Fibroblast of peridontal ligament (primary cell): Measurements from ENCODE around the gene PPFIBP1.

Experiments used
- DNase-seq: peaks from one replicate; pipeline ENCODE4 v3.0.0-alpha.2; 2010; ENCODE audit errors: extremely low read depth

Gene PPFIBP1

GRCh38 chr12:27665704-27666103, 141.7 kb downstream of the PPFIBP1 start:
- no peak for DNase-seq

DNA sequence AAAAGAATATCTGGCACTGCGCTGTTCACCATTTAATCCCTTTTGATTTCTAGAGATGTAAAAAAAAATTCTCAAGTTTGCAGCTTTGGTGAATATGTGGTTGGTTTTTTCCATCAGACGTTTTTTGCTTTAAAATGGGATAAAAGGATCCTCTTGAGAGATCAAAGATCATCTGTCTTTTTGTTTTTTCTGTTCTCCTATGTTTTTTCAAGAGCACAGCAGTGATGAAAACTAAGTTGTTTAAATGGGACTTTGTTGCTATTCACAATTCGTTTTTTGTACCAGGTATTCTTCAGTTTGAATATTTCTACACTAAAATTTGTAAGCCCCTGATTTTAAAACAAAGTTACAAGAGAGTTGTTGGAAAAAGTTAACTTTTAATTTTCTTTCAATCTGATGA, 142.5 kb downstream of the PPFIBP1 start:
- no peak for DNase-seq

GRCh38 chr12:27667540-27667939, 143.5 kb downstream of the PPFIBP1 start:
- peak; percentile 93 for DNase-seq

DNA sequence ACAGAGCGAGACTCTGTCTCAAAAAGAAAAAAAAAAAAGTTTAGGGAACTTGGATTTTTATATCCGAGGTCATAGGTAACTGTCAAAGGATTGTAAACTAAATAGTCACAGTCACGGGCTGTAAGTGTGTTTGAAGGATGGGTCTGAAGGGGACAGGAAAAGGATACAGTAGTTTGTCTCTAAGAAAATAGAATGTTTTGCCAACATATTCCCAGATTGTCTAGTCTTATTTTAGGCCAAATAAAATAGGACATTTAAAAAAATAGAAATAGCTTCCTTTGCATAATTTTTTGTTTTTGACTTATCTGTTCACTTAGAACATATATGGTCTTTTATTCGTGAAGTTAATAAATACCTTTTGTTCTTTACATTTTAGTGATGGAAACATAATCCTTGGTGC, 148.0 kb downstream of the PPFIBP1 start:
- DNase-seq = no peak

GRCh38 chr12:27672643-27673042, 148.6 kb downstream of the PPFIBP1 start:
- DNase-seq = peak; percentile 58

GRCh38 chr12:27673101-27673718, 149.2 kb downstream of the PPFIBP1 start:
- no peak for DNase-seq

GRCh38 chr12:27674989-27675388, 151.0 kb downstream of the PPFIBP1 start:
- no peak for DNase-seq

- no peak for DNase-seq
These were observed 156.6 kb downstream of the PPFIBP1 start for GRCh38 chr12:27680619-27681018.

- peak; percentile 79 for DNase-seq
These were observed 158.5 kb downstream of the PPFIBP1 start for GRCh38 chr12:27682534-27682933.

GRCh38 chr12:27685274-27685673, 161.3 kb downstream of the PPFIBP1 start:
- DNase-seq = no peak

DNA sequence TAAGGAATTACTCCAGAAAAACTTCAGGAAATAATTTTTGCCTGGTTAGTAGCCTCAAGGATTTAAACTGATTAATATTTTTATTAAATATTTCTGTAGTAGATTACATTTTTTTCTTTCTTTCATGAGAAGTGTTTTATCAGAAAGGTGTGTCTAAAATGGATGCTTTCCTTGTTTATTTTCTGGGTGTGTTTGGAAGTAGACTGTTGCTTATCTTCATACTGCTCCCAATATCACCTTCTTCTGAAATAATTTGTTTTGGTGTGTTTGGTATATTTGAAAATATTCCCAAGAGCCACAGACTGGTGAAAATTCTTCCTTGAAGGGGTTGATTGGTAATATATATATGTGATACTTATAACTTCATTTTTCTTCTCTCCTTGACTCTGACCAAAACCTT, 162.1 kb downstream of the PPFIBP1 start:
- no peak for DNase-seq

DNA sequence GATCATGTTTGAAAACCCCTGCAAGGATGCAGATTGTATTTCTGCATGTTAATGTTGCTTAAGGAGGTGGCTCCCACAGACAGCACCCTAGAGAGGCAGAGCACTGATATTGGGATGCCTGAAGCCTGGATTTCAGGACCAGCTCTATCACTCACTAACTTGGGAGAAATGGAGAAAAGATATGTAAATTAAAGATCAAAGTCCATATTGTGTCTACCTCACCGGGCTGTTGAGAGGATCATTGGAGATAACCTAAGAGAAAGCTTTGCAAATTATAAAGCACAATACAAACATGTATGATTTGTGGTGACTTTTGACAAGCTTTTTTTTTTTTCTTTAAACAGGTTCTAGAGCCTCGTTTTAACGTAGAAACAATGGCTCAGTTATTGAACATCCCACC, 164.7 kb downstream of the PPFIBP1 start:
- DNase-seq = no peak

- DNase-seq = no peak
These were observed 165.7 kb downstream of the PPFIBP1 start for GRCh38 chr12:27689558-27690180.

DNA sequence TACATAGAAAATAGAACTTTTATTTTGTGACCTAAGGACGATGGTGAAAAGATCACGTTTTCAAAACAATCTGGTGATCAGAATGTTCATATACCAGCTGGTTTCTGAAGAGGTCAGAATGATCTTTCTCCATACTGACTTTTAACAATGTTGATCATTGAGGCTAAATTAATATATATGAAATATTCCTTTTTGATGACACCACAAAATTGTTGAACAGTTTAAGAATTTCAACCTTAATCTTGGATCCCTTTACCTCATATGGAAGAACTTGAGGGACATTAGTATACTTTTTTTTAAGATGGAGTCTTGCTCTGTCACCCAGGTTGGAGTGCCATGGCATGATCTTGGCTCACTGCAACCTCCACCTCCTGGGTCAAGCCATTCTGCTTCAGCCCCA, 169.4 kb downstream of the PPFIBP1 start:
- DNase-seq = no peak

DNA sequence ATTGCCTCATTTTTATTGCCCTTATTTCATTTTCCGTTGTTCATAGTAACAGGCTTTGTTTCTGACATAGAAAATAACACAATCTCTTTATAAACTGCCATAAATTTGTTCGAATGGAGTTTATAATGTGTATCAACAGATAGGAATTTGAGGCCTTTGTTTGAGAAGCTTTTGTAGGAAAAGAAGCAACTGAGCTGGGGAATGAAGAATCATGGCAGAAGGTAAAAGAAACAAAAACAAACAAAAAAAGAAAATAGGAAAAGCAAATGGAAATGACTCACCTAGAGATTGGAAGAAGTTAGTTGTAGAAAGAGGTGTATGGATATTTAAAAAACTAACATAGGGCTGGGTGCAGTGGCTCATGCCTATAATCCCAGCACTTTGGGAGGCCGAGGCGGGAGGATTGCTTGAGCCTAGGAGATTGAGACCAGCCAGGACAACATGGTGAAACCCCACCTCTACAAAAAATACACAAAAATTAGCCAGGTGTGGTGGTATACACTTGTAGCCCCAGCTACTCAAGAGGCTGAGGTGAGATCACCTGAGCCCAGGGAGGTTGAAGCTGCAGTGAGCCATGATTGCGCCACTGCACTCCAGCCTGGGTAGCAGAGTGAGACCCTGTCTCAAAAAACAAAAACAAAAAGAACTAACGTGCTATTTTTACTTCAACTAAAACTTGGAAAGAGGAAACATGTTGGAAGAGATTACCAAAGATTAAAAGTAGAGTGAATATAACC, 171.7 kb downstream of the PPFIBP1 start:
- no peak for DNase-seq

- DNase-seq = no peak
These were observed 172.3 kb downstream of the PPFIBP1 start, which contains the start of gene REP15 for GRCh38 chr12:27696293-27696652. Gene REP15 (plus strand): TSS chr12:27696447. CDS start chr12:27696563, 116 bp downstream.

DNA sequence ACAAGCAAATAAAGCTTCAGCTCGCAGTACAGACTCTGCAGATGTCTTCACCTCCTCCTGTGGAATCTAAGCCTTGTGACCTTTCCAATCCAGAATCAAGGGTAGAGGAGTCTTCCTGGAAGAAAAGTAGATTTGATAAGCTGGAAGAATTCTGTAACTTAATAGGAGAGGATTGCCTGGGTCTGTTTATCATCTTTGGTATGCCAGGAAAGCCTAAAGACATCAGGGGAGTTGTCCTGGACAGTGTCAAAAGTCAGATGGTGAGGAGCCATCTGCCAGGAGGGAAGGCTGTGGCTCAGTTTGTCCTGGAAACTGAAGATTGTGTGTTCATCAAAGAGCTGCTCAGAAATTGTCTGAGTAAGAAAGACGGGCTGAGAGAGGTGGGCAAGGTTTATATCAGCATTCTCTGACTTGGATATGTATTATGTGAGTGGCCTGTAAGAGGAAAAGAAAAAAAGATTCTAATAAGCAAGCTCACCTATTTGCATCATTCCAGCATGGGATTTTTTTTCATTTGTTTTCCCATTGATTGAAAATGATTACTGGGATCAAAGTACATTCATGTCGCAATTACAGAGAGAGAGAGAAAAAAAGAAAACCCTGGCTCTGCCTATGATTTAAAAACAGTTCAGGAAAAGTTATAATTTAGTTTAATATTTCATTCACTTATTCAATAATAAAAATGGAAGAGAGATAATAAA, 173.0 kb downstream of the PPFIBP1 start:
- DNase-seq = no peak

GRCh38 chr12:27703720-27704452, 179.9 kb downstream of the PPFIBP1 start:
- peak; percentile 99 for DNase-seq

GRCh38 chr12:27705263-27705662, 181.3 kb downstream of the PPFIBP1 start:
- no peak for DNase-seq

DNA sequence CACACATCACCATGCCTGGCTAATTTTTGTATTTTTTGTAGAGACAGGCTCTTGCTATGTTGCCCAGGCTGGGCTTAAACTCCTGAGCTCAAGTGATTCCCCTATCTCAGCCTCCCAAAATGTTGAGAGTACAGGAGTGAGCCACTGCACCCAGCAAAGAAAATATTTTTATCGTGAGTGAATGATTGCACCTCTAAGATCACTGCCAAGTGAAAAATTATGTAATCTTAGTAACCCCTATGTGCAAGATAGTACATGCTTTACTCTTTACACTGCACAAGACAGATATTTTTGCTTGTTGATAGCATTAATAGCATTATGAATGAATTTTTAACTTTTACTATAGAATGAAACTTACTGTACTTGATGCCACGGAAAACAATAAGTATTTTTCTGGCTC, 183.2 kb downstream of the PPFIBP1 start:
- DNase-seq = no peak

DNA sequence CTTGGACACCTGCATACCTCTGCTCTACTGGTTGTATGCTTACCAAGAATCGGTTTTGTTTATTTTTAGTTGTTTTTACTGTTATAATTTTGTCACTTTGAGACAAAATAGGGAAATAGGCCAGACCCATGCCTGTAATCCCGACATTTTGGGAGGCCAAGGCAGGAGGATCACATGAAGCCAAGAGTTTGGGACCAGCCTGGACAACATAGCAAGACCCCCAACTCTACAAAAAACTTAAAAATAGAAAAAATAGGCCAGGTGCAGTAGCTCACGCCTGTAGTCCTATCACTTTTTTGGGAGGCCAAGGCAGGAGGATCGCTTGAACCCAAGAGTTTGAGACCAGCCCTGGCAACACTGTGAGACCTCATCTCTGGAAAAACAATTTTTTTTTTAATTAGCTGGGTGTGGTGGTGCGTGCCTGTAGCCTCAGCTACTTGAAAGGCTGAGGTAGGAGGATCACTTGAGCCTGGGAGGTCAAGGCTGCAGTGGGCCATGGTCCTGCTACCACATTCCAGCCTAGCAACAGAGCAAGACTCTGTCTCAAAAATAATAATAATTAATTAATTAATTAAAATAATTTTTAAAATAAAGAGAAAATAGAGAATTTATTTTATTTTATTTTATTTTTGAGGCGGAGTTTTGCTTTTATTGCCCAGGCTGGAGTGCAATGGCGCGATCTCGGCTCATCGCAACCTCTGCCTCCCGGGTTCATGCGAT, 185.4 kb downstream of the PPFIBP1 start:
- DNase-seq = no peak
